GM19324 (cell line): ENCODE results near the gene MLN.

Experiments
- ATAC-seq: cut with Tn5 transposase; IDR thresholded peaks from one replicate; pipeline ENCODE4 v1.9.1; 2021; ENCODE audit warnings: mild to moderate bottlenecking, moderate library complexity; ENCODE audit not compliant: unreplicated experiment, low FRiP score

MLN gene

GRCh38 chr6:33757906-33758305 is 45.9 kb downstream of the MLN start:
- ATAC-seq: no peak

- no peak for ATAC-seq
Observed at GRCh38 chr6:33757113-33757512, 46.7 kb downstream of the MLN start.

- ATAC-seq: no peak
Observed at GRCh38 chr6:33756211-33756954, 47.4 kb downstream of the MLN start.

- ATAC-seq: no peak
Observed at GRCh38 chr6:33755070-33755869, 48.5 kb downstream of the MLN start.

GRCh38 chr6:33754222-33754621 is 49.6 kb downstream of the MLN start:
- no peak for ATAC-seq

GRCh38 chr6:33752646-33753015 is 51.2 kb downstream of the MLN start:
- no peak for ATAC-seq

GRCh38 chr6:33751771-33752645 is 51.8 kb downstream of the MLN start:
- ATAC-seq: no peak

- ATAC-seq: no peak
Observed at GRCh38 chr6:33750244-33750991, 53.4 kb downstream of the MLN start.

GRCh38 chr6:33749401-33749800 is 54.4 kb downstream of the MLN start:
- no peak for ATAC-seq

GRCh38 chr6:33748841-33749240 is 55.0 kb downstream of the MLN start:
- ATAC-seq: no peak

GRCh38 chr6:33747823-33748222 is 56.0 kb downstream of the MLN start:
- ATAC-seq: no peak

- no peak for ATAC-seq
Observed at GRCh38 chr6:33746651-33747100, 57.1 kb downstream of the MLN start, which contains the start of gene IP6K3. Gene IP6K3, minus strand, starts transcription at chr6:33746905. Its CDS starts 11,429 bp downstream, at chr6:33735476.

- no peak for ATAC-seq
Observed at GRCh38 chr6:33746036-33746600, 57.7 kb downstream of the MLN start.

- ATAC-seq: no peak
Observed at GRCh38 chr6:33745548-33745947, 58.3 kb downstream of the MLN start.

- ATAC-seq: no peak
Observed at GRCh38 chr6:33744895-33745546, 58.8 kb downstream of the MLN start.
